Endothelial cell of umbilical vein (primary cell): Measurements from ENCODE around the gene C13orf46. TPM values are rescaled to one million over a fixed set of nuclear protein-coding genes. Genes with fewer than 3 reads are reported as not detected.

Experiments used
- BruUV-seq: library from RNA; stranded (reverse); fragments of 400-500 nt; replicated peaks from 2 replicates; lab custom pipeline; 2021; lab: Mats Ljungman, UMichigan
- CTCF ChIA-PET: fragments of 300-600, 350-600 bp; sonication (Branson Sonifier 250); formaldehyde crosslinking; loops from one replicate; lab custom pipeline; 2021; ENCODE audit warnings: antibody characterized with exemption, inconsistent platforms; lab: Charles Lee
- POLR2A ChIA-PET: fragments of 300-600, 350-600 bp; sonication (Branson Sonifier 250); formaldehyde crosslinking; loops from one replicate; lab custom pipeline; 2021; ENCODE audit warnings: antibody characterized with exemption, inconsistent platforms; lab: Charles Lee
- DNase-seq: peaks from one replicate; pipeline ENCODE4 v3.0.0-alpha.2; 2011; ENCODE audit warnings: low read depth, low spot score
- FAIRE-seq: peaks from 2 replicates; lab custom pipeline; 2011; peaks lifted over from hg19 to GRCh38; lab: Jason Lieb, UNC
- H2AFZ ChIP-seq: 2 replicates; pipeline ENCODE4 v1.6.0; 2012; ENCODE audit warnings: low read depth, low read length, control low read depth, inconsistent platforms
- H3K27ac ChIP-seq: 2 replicates; pipeline ENCODE4 v1.5.1; 2011; ENCODE audit warnings: low read depth, mild to moderate bottlenecking, control low read depth, low read length, moderate library complexity; ENCODE audit not compliant: insufficient read depth
- H3K27me3 ChIP-seq, 2 experiments: 2 replicates each; pipeline versions ENCODE4 v1.6.0 to v1.6.1; 2011; ENCODE audit warnings: low read length in 2 of 2, mixed read lengths in 1 of 2; ENCODE audit not compliant: control insufficient read depth in 2 of 2, insufficient read depth in 2 of 2
- H3K36me3 ChIP-seq, 2 experiments: 2 replicates in 1 of 2; 3 replicates in 1 of 2; pipeline ENCODE4 v1.5.1; 2011; ENCODE audit warnings: low read length in 2 of 2, mild to moderate bottlenecking in 1 of 2, moderate library complexity in 1 of 2; ENCODE audit not compliant: control insufficient read depth in 2 of 2, insufficient read depth in 2 of 2; ENCODE audit errors: extremely low read depth in 1 of 2
- H3K4me1 ChIP-seq: 3 replicates; pipeline ENCODE4 v1.5.1; 2011; ENCODE audit warnings: mild to moderate bottlenecking, low read length; ENCODE audit not compliant: control insufficient read depth, insufficient read depth; ENCODE audit errors: extremely low read depth
- H3K4me2 ChIP-seq: 2 replicates; pipeline ENCODE4 v1.6.1; 2011; ENCODE audit warnings: low read length, control low read depth, mixed read lengths; ENCODE audit not compliant: insufficient read depth
- H3K4me3 ChIP-seq, 3 experiments: fragments of 200-600 bp in 1 of 3; sonication (generic), shearing (Covaris generic) in 1 of 3; replicated peaks in 1 of 3; 2 replicates each; pipeline ENCODE4 v1.5.1; 2011 to 2016; ENCODE audit warnings: control low read depth in 3 of 3, low read length in 3 of 3, mild to moderate bottlenecking in 2 of 3, inconsistent platforms in 1 of 3, low read depth in 1 of 3, moderate library complexity in 1 of 3; ENCODE audit not compliant: insufficient read depth in 1 of 3
- H3K79me2 ChIP-seq: 2 replicates; pipeline ENCODE4 v1.6.0; 2012; ENCODE audit warnings: low read length, inconsistent platforms; ENCODE audit not compliant: control insufficient read depth, insufficient read depth
- H3K9ac ChIP-seq: replicated peaks from 2 replicates; pipeline ENCODE3; 2011; ENCODE audit warnings: low read length, control low read depth; ENCODE audit not compliant: insufficient read depth; ENCODE audit errors: extremely low read depth
- H3K9me1 ChIP-seq: replicated peaks from 3 replicates; pipeline ENCODE4 v1.6.0; 2011; ENCODE audit warnings: mild to moderate bottlenecking, low read length; ENCODE audit not compliant: control insufficient read depth, insufficient read depth; ENCODE audit errors: extremely low read depth
- H3K9me3 ChIP-seq: replicated peaks from 2 replicates; pipeline ENCODE4 v1.5.1; 2012; ENCODE audit warnings: low read length, inconsistent platforms; ENCODE audit not compliant: control insufficient read depth, insufficient read depth
- H4K20me1 ChIP-seq: replicated peaks from 2 replicates; pipeline ENCODE3; 2011; ENCODE audit warnings: mild to moderate bottlenecking, low read length; ENCODE audit not compliant: control insufficient read depth, insufficient read depth; ENCODE audit errors: extremely low read depth
- CTCF ChIP-seq, 2 donors: IDR thresholded peaks; 1 replicate in 1 of 2; 2 replicates in 1 of 2; pipeline ENCODE4 v1.5.1; 2011; ENCODE audit warnings: low read length in 2 of 2, mild to moderate bottlenecking in 2 of 2, moderate library complexity in 2 of 2, control low read depth in 1 of 2, inconsistent platforms in 1 of 2, low read depth in 1 of 2; ENCODE audit not compliant: insufficient read depth in 1 of 2; ENCODE audit errors: extremely low read depth in 1 of 2
- EZH2 ChIP-seq: IDR thresholded peaks from 2 replicates; pipeline ENCODE4 v1.6.1; 2012; ENCODE audit warnings: borderline replicate concordance, low read depth, mild to moderate bottlenecking, moderate library complexity, low read length, inconsistent platforms; ENCODE audit not compliant: severe bottlenecking
- GATA2 ChIP-seq: IDR thresholded peaks from 2 replicates; pipeline ENCODE4 v1.7.0; 2011; ENCODE audit warnings: low read depth, mild to moderate bottlenecking, moderate library complexity, mixed read lengths, low read length; ENCODE audit not compliant: insufficient read length, insufficient read depth
- JUN ChIP-seq: IDR thresholded peaks from 2 replicates; pipeline ENCODE4 v1.6.1; 2011; ENCODE audit warnings: borderline replicate concordance, low read depth; ENCODE audit not compliant: insufficient read length, insufficient read depth
- MAX ChIP-seq: IDR thresholded peaks from 2 replicates; pipeline ENCODE4 v1.6.1; 2011; ENCODE audit not compliant: insufficient read depth, insufficient read length
- MYC ChIP-seq: IDR thresholded peaks from one replicate; pipeline ENCODE4 v1.6.1; 2011; ENCODE audit warnings: mild to moderate bottlenecking, low read depth, low read length
- POLR2A ChIP-seq: IDR thresholded peaks from 2 replicates; pipeline ENCODE4 v1.6.1; 2012; ENCODE audit warnings: low read depth, mild to moderate bottlenecking, control low read depth, low read length
- POLR2AphosphoS5 ChIP-seq: IDR thresholded peaks from 2 replicates; pipeline ENCODE4 v1.6.1; 2012; ENCODE audit warnings: low read depth, mild to moderate bottlenecking, control low read depth, low read length, moderate library complexity; ENCODE audit not compliant: insufficient read depth
- dilution Hi-C: fragments of 300-500 bp; cut with MboI; formaldehyde crosslinking; loops from one replicate; pipeline ENCODE4 v1.15.0; 2019; ENCODE audit warnings: low sequenced_read_pairs; ENCODE audit not compliant: extremely low pct_ligation_motif_present
- intact Hi-C: fragments of 100-400 bp; cut with micrococcal nuclease; formaldehyde crosslinking; loops from one replicate; pipeline ENCODE4 v1.10.0; 2022
- polyA plus RNA-seq, 4 experiments: library from polyadenylated mRNA; depleted of rRNA in 3 of 4; stranded (reverse) in 3 of 4; unstranded in 1 of 4; fragments of >200 nt; gene quantifications; 2 replicates each; pipeline versions ENCODE4 v1.2.1 to v1.2.3, GENCODE V29; 2011 to 2012; ENCODE audit warnings: missing spikeins in 1 of 4
- total RNA-seq: library from RNA; stranded (reverse); gene quantifications from 2 replicates; pipeline ENCODE4 v1.2.3, GENCODE V29; 2021

C13orf46 gene
- total and polyA plus RNA-seq, 2 donors (not counting 3 experiments of a cell fraction or from before 2014, with no cell fraction given): 1.3 to 1.7 TPM

- no peaks in the 10 kb centered on the region for H3K4me1 ChIP-seq
- TF ChIP-seq POLR2A (no peak), MYC (no peak), GATA2 (no peak), MAX (no peak), JUN (no peak), CTCF (IDR thresholded peaks at IDR 0.05; ENCODE audit: extremely low read depth in 1 of 2, insufficient read depth in 1 of 2, low read depth in 1 of 2, low read length in 2 of 2) (no peak), POLR2AphosphoS5 (no peak), EZH2 (no peak)
- H3K27ac ChIP-seq: no peak overlapping the region
- H3K4me2 ChIP-seq: no peak overlapping the region
- no peak overlapping the region for H3K4me3 ChIP-seq
- H3K36me3 ChIP-seq: no peaks in the 10 kb centered on the region
- no peak overlapping the region for H2AFZ ChIP-seq
- DNase-seq: no peak
- no peak for FAIRE-seq
- CTCF ChIA-PET: interaction anchor here (1.0 kb wide), 1 partner anchor 11 kb away, joined by 4 read pairs; no protein-coding TSS in a partner anchor
- dilution Hi-C loops (no loop called here), intact Hi-C loops (no loop called here)
- no peaks in the 10 kb centered on the region for H3K79me2 ChIP-seq
- POLR2A ChIA-PET: no interaction called here
- no peaks in the 10 kb centered on the region for H3K9me3 ChIP-seq
- H3K9me1 ChIP-seq: no peaks in the 10 kb centered on the region
- peaks cover 27 to 36% of the 10 kb centered on the region in 2 experiments for H3K27me3 ChIP-seq
- H3K9ac ChIP-seq: no peak overlapping the region
- H4K20me1 ChIP-seq: no peaks in the 10 kb centered on the region
- no TSS peak for BruUV-seq
Observed at GRCh38 chr13:113915012-113915763, 58.7 kb downstream of the C13orf46 start.
